H1 (cell line): ENCODE results near the gene CASK. TPM values are rescaled to one million over a fixed set of nuclear protein-coding genes. Genes with fewer than 3 reads are reported as not detected.

ENCODE experiments used
- CTCF ChIA-PET: fragments of 300-600 bp; sonication (Branson Sonifier 250); formaldehyde crosslinking; loops from one replicate; lab custom pipeline; 2021; ENCODE audit not compliant: partially characterized antibody; lab: Charles Lee
- POLR2A ChIA-PET: fragments of 300-600 bp; sonication (Branson Sonifier 250); formaldehyde crosslinking; loops from one replicate; lab custom pipeline; 2021; ENCODE audit warnings: inconsistent platforms; ENCODE audit not compliant: partially characterized antibody; lab: Charles Lee
- DNase-seq, 2 experiments: peaks; one replicate each; pipeline versions ENCODE4 v3.0.0 to v3.0.0-alpha.2; 2010 to 2022; ENCODE audit warnings: low spot score in 2 of 2, low read depth in 1 of 2, mixed read lengths in 1 of 2
- FAIRE-seq: peaks from 2 replicates; lab custom pipeline; 2011; peaks lifted over from hg19 to GRCh38; lab: Jason Lieb, UNC
- H2AFZ ChIP-seq: 2 replicates; pipeline ENCODE4 v1.8.1; 2012; ENCODE audit warnings: low read length, inconsistent platforms
- H2AK5ac ChIP-seq: 2 replicates; pipeline ENCODE4 v1.6.1; 2013; ENCODE audit warnings: low read depth, low read length
- H2BK120ac ChIP-seq: replicated peaks from 2 replicates; pipeline ENCODE3; 2013; ENCODE audit warnings: low read depth, low read length, inconsistent platforms
- H2BK12ac ChIP-seq: 2 replicates; pipeline ENCODE4 v1.6.1; 2013; ENCODE audit warnings: low read depth, low read length
- H2BK15ac ChIP-seq: 2 replicates; pipeline ENCODE4 v1.6.1; 2013; ENCODE audit warnings: low read length
- H2BK20ac ChIP-seq: 2 replicates; pipeline ENCODE4 v1.6.1; 2013; ENCODE audit warnings: low read length
- H2BK5ac ChIP-seq: 2 replicates; pipeline ENCODE4 v1.6.1; 2013; ENCODE audit warnings: low read depth, low read length
- H3K14ac ChIP-seq: 2 replicates; pipeline ENCODE4 v1.6.1; 2013; ENCODE audit warnings: inconsistent platforms; ENCODE audit not compliant: insufficient read length
- H3K18ac ChIP-seq: 2 replicates; pipeline ENCODE4 v1.6.1; 2013; ENCODE audit warnings: low read length; ENCODE audit errors: extremely low read depth
- H3K23ac ChIP-seq: 2 replicates; pipeline ENCODE4 v1.6.1; 2013; ENCODE audit warnings: inconsistent platforms; ENCODE audit not compliant: insufficient read length
- H3K23me2 ChIP-seq: 2 replicates; pipeline ENCODE4 v1.6.1; 2013; ENCODE audit warnings: low read depth, low read length
- H3K27ac ChIP-seq: 2 replicates; pipeline ENCODE4 v1.6.1; 2011; ENCODE audit warnings: low read depth, low read length, inconsistent platforms
- H3K27me3 ChIP-seq, 4 experiments: replicated peaks in 1 of 4; 1 replicate in 1 of 4; 2 replicates in 3 of 4; pipeline versions ENCODE4 v1.6.1 to v1.8.1; 2011 to 2013; ENCODE audit warnings: low read length in 3 of 4, mild to moderate bottlenecking in 3 of 4, inconsistent platforms in 2 of 4, mixed read lengths in 2 of 4, moderate library complexity in 1 of 4; ENCODE audit not compliant: control insufficient read depth in 3 of 4, insufficient read depth in 3 of 4; ENCODE audit errors: extremely low read depth in 1 of 4
- H3K36me3 ChIP-seq, 4 experiments: 2 replicates each; pipeline versions ENCODE4 v1.6.1 to v1.8.1; 2011 to 2013; ENCODE audit warnings: mild to moderate bottlenecking in 4 of 4, low read length in 3 of 4, moderate library complexity in 2 of 4, control low read depth in 1 of 4, inconsistent platforms in 1 of 4; ENCODE audit not compliant: insufficient read depth in 4 of 4, control insufficient read depth in 2 of 4
- H3K4ac ChIP-seq: replicated peaks from 2 replicates; pipeline ENCODE3; 2013; ENCODE audit warnings: low read length, low read depth, mixed read lengths, inconsistent platforms; ENCODE audit not compliant: insufficient read length
- H3K4me1 ChIP-seq, 4 experiments: replicated peaks in 1 of 4; 1 replicate in 1 of 4; 2 replicates in 3 of 4; pipeline versions ENCODE4 v1.6.1 to v1.8.1; 2011 to 2013; ENCODE audit warnings: low read length in 3 of 4, inconsistent platforms in 2 of 4, mixed read lengths in 1 of 4; ENCODE audit not compliant: insufficient read depth in 4 of 4, control insufficient read depth in 3 of 4
- H3K4me2 ChIP-seq, 2 experiments: 2 replicates each; pipeline versions ENCODE4 v1.6.1 to v1.8.1; 2011 to 2013; ENCODE audit warnings: low read depth in 2 of 2, low read length in 2 of 2, control low read depth in 1 of 2, inconsistent platforms in 1 of 2, mild to moderate bottlenecking in 1 of 2; ENCODE audit not compliant: insufficient read depth in 1 of 2
- H3K4me3 ChIP-seq, 4 experiments: fragments of 200-600, 300-600 bp in 1 of 4; sonication (generic), shearing (Covaris generic), sonication (Bioruptor Twin) in 1 of 4; 2 replicates each; pipeline versions ENCODE4 v1.5.1 to v1.8.1; 2011 to 2016; ENCODE audit warnings: low read length in 4 of 4, low read depth in 3 of 4, control low read depth in 2 of 4, inconsistent platforms in 2 of 4, mild to moderate bottlenecking in 2 of 4, mixed read lengths in 1 of 4, moderate library complexity in 1 of 4; ENCODE audit not compliant: insufficient read depth in 2 of 4; ENCODE audit errors: extremely low read depth in 1 of 4
- H3K56ac ChIP-seq: replicated peaks from 2 replicates; pipeline ENCODE3; 2013; ENCODE audit warnings: low read depth, mild to moderate bottlenecking, mixed read lengths, low read length, inconsistent platforms; ENCODE audit not compliant: insufficient read length
- H3K79me1 ChIP-seq: 2 replicates; pipeline ENCODE4 v1.6.1; 2013; ENCODE audit warnings: low read depth, low read length, control low read depth
- H3K79me2 ChIP-seq, 2 experiments: 2 replicates each; pipeline versions ENCODE4 v1.6.1 to v1.8.1; 2012 to 2013; ENCODE audit warnings: low read length in 2 of 2, mild to moderate bottlenecking in 2 of 2, inconsistent platforms in 1 of 2; ENCODE audit not compliant: insufficient read depth in 2 of 2, control insufficient read depth in 1 of 2
- H3K9ac ChIP-seq, 4 experiments: replicated peaks in 1 of 4; 1 replicate in 1 of 4; 2 replicates in 3 of 4; pipeline versions ENCODE4 v1.6.1 to v1.8.1; 2011 to 2013; ENCODE audit warnings: low read depth in 3 of 4, low read length in 3 of 4, control low read depth in 2 of 4, mild to moderate bottlenecking in 2 of 4, moderate library complexity in 2 of 4, inconsistent platforms in 1 of 4; ENCODE audit errors: extremely low read depth in 1 of 4
- H3K9me3 ChIP-seq, 2 experiments: 2 replicates each; pipeline versions ENCODE4 v1.6.1 to v1.8.1; 2012 to 2013; ENCODE audit warnings: mild to moderate bottlenecking in 2 of 2, moderate library complexity in 2 of 2, control low read depth in 1 of 2, inconsistent platforms in 1 of 2, low read depth in 1 of 2, low read length in 1 of 2, mixed read lengths in 1 of 2; ENCODE audit not compliant: insufficient read depth in 2 of 2
- H4K20me1 ChIP-seq, 2 experiments: replicated peaks in 1 of 2; 2 replicates each; pipeline versions ENCODE3 to v1.8.1; 2011 to 2013; ENCODE audit warnings: inconsistent platforms in 2 of 2, low read length in 2 of 2, mild to moderate bottlenecking in 1 of 2; ENCODE audit not compliant: insufficient read depth in 2 of 2, control insufficient read depth in 1 of 2
- H4K5ac ChIP-seq: 2 replicates; pipeline ENCODE4 v1.6.1; 2013; ENCODE audit warnings: low read length, low read depth, mixed read lengths, inconsistent platforms; ENCODE audit not compliant: insufficient read length
- H4K8ac ChIP-seq: 2 replicates; pipeline ENCODE4 v1.8.0; 2013; ENCODE audit warnings: mild to moderate bottlenecking, moderate library complexity, low read length, inconsistent platforms; ENCODE audit not compliant: insufficient read depth; ENCODE audit errors: extremely low read depth
- H4K91ac ChIP-seq: replicated peaks from 2 replicates; pipeline ENCODE3; 2013; ENCODE audit warnings: low read length, mixed read lengths, inconsistent platforms; ENCODE audit not compliant: insufficient read length
- ASH2L ChIP-seq: fragments of 200-600, 300-600 bp; sonication (generic); IDR thresholded peaks from one replicate; pipeline ENCODE4 v1.7.1; 2017; ENCODE audit warnings: low read length
- BCL11A ChIP-seq, 2 experiments: IDR thresholded peaks; one replicate each; pipeline ENCODE4 v1.6.1; 2011; ENCODE audit warnings: low read depth in 2 of 2, low read length in 2 of 2, mild to moderate bottlenecking in 2 of 2
- CEBPB ChIP-seq: IDR thresholded peaks from 2 replicates; pipeline ENCODE4 v1.6.1; 2012; ENCODE audit warnings: low read depth, low read length
- KDM4A ChIP-seq: IDR thresholded peaks from one replicate; pipeline ENCODE4 v1.7.1; 2012; ENCODE audit warnings: low read depth, mild to moderate bottlenecking, moderate library complexity, low read length, inconsistent platforms; ENCODE audit not compliant: severe bottlenecking
- SIRT6 ChIP-seq: IDR thresholded peaks from one replicate; pipeline ENCODE4 v1.7.1; 2012; ENCODE audit warnings: low read length, inconsistent platforms
- WGBS, 2 experiments: shearing (Covaris generic) in 1 of 2; methylation state at CpG; one replicate each; pipeline versions ENCODE4 v1.1.6 to v1.1.7; 2013 to 2015; ENCODE audit warnings: low lambda C conversion rate in 2 of 2, mixed read lengths in 2 of 2, inconsistent platforms in 1 of 2, low coverage in 1 of 2, missing lambda C conversion rate in 1 of 2; ENCODE audit not compliant: insufficient replicate concordance in 2 of 2, insufficient coverage in 1 of 2, insufficient read length in 1 of 2; ENCODE audit errors: extremely low coverage in 1 of 2, missing lambda C conversion rate in 1 of 2; 5-methylcytosine and 5-hydroxymethylcytosine counted together
- polyA plus RNA-seq, 7 experiments: library from polyadenylated mRNA; depleted of rRNA in 3 of 7; stranded (reverse) in 5 of 7; unstranded in 2 of 7; fragments of >200 nt in 5 of 7; fragments of 200-250 nt in 2 of 7; gene quantifications; 1 replicate in 5 of 7; 2 replicates in 1 of 7; 4 replicates in 1 of 7; pipeline versions ENCODE4 v1.2.1 to v1.2.3, GENCODE V29; 2011 to 2013; ENCODE audit warnings: missing spikeins in 2 of 7, mixed read lengths in 2 of 7
- total RNA-seq: library from RNA; stranded (reverse); fragmentation: NEBNext Ultra II Directional; extraction: Animal tissue kit (Norgen Biotek cat#: 25700); gene quantifications from 2 replicates; pipeline ENCODE4 v1.2.1, GENCODE V29; 2021

Gene CASK
- total and polyA plus RNA-seq, 2 of the 8 experiments (the other 6 are each of a cell fraction or from before 2014, with no cell fraction given), result 21.6 to 55.1 TPM

GRCh38 chrX:41921492-41922430 is 1.6 kb downstream of the CASK start:
- Histone ChIP-seq H4K91ac (no peak overlapping the region), H3K4me1 (peaks cover 0 to 3% (median 0%) of the 10 kb centered on the region in 4 experiments; a peak in 2 of 7 replicates), H2BK5ac (no peak overlapping the region), H3K23ac (no peak overlapping the region), H2BK20ac (no peak overlapping the region), H3K18ac (no peak overlapping the region), H3K79me1 (no peaks in the 10 kb centered on the region; the same call in 1 of the 2 replicates), H3K4me2 (peak overlapping the region; percentile 72 to 90), H2BK12ac (0 out of 2 replicates have a peak overlapping the region, but pooled peaks have one; percentile 9), H2AFZ (no peak overlapping the region), H3K79me2 (peaks cover 0 to 57% of the 10 kb centered on the region in 2 experiments; a peak in 3 of 4 replicates), H3K36me3 (no peaks in the 10 kb centered on the region), H3K23me2 (peaks cover 10% of the 10 kb centered on the region), H3K27ac (no peak overlapping the region), H2AK5ac (no peak overlapping the region), H2BK120ac (no peak overlapping the region), H3K27me3 (no peaks in the 10 kb centered on the region; a peak in 1 of 7 replicates), H3K9ac (peak overlapping the region in 3 of 4 experiments; percentile 13 to 69 (median 47); a peak in 2 of 7 replicates), H3K9me3 (no peaks in the 10 kb centered on the region), H4K8ac (no peak overlapping the region), H3K4me3 (peak overlapping the region; percentile 57 to 92 (median 64)), H3K56ac (no peak overlapping the region), H3K14ac (no peak overlapping the region), H2BK15ac (no peak overlapping the region), H4K20me1 (no peaks in the 10 kb centered on the region), H3K4ac (no peak overlapping the region), H4K5ac (no peak overlapping the region)
- no peak for FAIRE-seq
- TF ChIP-seq CEBPB (no peak), ASH2L (peak; percentile 16), KDM4A (no peak), SIRT6 (no peak), BCL11A (IDR thresholded peaks at IDR 0.05; ENCODE audit: low read depth in 2 of 2, low read length in 2 of 2) (no peak)
- CTCF ChIA-PET, result interaction anchor here (0.9 kb wide), 1 partner anchor 16 kb away, joined by 3 read pairs; no protein-coding TSS in a partner anchor
- 9% methylated on average over 12 of the region's 13 CpGs; no CpG with 5 or more reads in 1 of the 2 experiments for WGBS, 2 experiments
- POLR2A ChIA-PET, result no interaction called here
- DNase-seq, result no peak
